ENCODE measurements around the gene PRAMEF13.
"Not testable (repeated sequence)": the region's sequence is repeated elsewhere in the genome, so short reads cannot be mapped to it uniquely, and the experiment has no call there.

DNA sequence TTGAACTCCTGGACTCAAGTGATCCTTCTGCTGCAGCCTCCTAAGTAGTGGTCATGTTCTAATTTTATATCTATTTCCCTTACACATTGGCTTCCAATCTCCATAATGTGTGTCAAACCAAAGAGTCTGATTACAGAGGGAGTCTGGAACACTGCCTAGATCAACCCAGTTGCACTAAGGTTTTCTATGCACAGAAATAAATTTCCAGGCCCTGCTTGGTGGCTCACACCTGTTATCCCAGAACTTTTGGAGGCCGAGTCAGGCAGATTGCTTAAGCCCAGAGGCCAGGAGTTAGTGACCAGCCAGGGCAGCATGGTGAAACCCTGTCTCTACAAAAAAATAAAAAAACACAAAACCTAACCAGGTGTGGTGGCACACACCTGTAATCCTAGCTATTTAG lies 32.8 kb upstream of the PRAMEF13 start:
- TF ChIP-seq, protein P1, sequence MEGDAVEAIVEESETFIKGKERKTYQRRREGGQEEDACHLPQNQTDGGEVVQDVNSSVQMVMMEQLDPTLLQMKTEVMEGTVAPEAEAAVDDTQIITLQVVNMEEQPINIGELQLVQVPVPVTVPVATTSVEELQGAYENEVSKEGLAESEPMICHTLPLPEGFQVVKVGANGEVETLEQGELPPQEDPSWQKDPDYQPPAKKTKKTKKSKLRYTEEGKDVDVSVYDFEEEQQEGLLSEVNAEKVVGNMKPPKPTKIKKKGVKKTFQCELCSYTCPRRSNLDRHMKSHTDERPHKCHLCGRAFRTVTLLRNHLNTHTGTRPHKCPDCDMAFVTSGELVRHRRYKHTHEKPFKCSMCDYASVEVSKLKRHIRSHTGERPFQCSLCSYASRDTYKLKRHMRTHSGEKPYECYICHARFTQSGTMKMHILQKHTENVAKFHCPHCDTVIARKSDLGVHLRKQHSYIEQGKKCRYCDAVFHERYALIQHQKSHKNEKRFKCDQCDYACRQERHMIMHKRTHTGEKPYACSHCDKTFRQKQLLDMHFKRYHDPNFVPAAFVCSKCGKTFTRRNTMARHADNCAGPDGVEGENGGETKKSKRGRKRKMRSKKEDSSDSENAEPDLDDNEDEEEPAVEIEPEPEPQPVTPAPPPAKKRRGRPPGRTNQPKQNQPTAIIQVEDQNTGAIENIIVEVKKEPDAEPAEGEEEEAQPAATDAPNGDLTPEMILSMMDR (conservative IDR thresholded peaks at IDR 0.05; ENCODE audit: low read length), result not testable (repeated sequence)
- not testable (repeated sequence) for TF ChIP-seq EZH2phosphoT487 (IDR thresholded peaks at IDR 0.05; ENCODE audit: borderline replicate concordance)

Data from Loucy (cell line).